ENCODE data around the gene RGL2. TPM values are rescaled to one million over a fixed set of nuclear protein-coding genes. Genes with fewer than 3 reads are reported as not detected.
A peak's percentile ranks its signal among the peaks of the same experiment; 100 is the strongest.

RGL2 gene
- total and polyA plus RNA-seq, 2 of the 13 experiments (the other 11 are each of a cell fraction or from before 2014, with no cell fraction given), result 22.9 to 47.4 TPM

- no peaks in the 10 kb centered on the region for H3K9me3 ChIP-seq (ENCODE audit: low read length)
- peaks cover 29% of the 10 kb centered on the region for H3K4me1 ChIP-seq (ENCODE audit: insufficient read depth, low read length)
- H3K36me3 ChIP-seq (replicated peaks in 1 of 2; ENCODE audit: control insufficient read depth in 1 of 2, insufficient read depth in 2 of 2, low read length in 2 of 2), result peaks cover 0 to 2% of the 10 kb centered on the region in 2 experiments; a peak in 3 of 5 replicates
- FAIRE-seq (peak; percentile 99), DNase-seq (ENCODE audit: low spot score) (peak; percentile 99), ATAC-seq (peak; percentile 93)
- H3K79me2 ChIP-seq (ENCODE audit: insufficient read depth, low read length), result no peaks in the 10 kb centered on the region
- ChIA-PET POLR2A (interaction anchor here (0.6 to 5.1 kb wide), 34 partner anchors 11 to 278 kb away, joined by 3 to 94 read pairs (median 6); partner anchors contain the start of genes B3GALT4, CUTA, HSD17B8 and PFDN6), CTCF (ENCODE audit: low intra/inter-chr PET ratio, low total read pairs) (interaction anchor here (1.0 to 3.1 kb wide), 8 partner anchors 44 to 234 kb away, joined by 4 to 19 read pairs (median 8); partner anchors contain the start of gene HSD17B8)
- no peaks in the 10 kb centered on the region; a peak in 1 of 5 replicates for H3K27me3 ChIP-seq (ENCODE audit: control insufficient read depth in 1 of 2, insufficient read depth in 2 of 2, low read length in 2 of 2)
- H3K4me3 ChIP-seq (replicated peaks in 1 of 3; ENCODE audit: insufficient read depth in 1 of 3, low read depth in 2 of 3, low read length in 3 of 3), result peak overlapping the region; percentile 80 to 89 (median 86)
- peak overlapping the region; percentile 100 for H3K4me2 ChIP-seq (ENCODE audit: low read depth, low read length)
- H2AFZ ChIP-seq (ENCODE audit: low read length), result no peak overlapping the region
- in situ Hi-C loops (cut with HindIII; ENCODE audit: extremely low pct_ligation_motif_present, low pct_unique_long_range_greater_than_20kb) (loop anchor here (5.0 kb wide), 4 partner anchors 47 to 232 kb away; partner anchors contain the start of genes HSD17B8, RXRB and SLC39A7), intact Hi-C loops (cut with micrococcal nuclease; ENCODE audit: unreplicated experiment) (loop anchor here (1.0 to 2.0 kb wide), 5 partner anchors 48 to 234 kb away; partner anchors contain the start of genes RXRB and SLC39A7)
- peak overlapping the region; percentile 96 for H3K9ac ChIP-seq (ENCODE audit: insufficient read depth, low read depth, low read length)
- WGBS (ENCODE audit: low lambda C conversion rate), result 0% methylated on average over 38 of the region's 58 CpGs
- no peaks in the 10 kb centered on the region for H4K20me1 ChIP-seq (ENCODE audit: insufficient read depth, low read length)
- BruUV-seq (replicated peaks), result no TSS peak
- peak overlapping the region; percentile 94 for H3K27ac ChIP-seq (ENCODE audit: extremely low read length, insufficient read depth, low read length)
- no peak for TF ChIP-seq DNMT1 (CRISPR knock-in tag; IDR thresholded peaks at IDR 0.05)
- TF ChIP-seq CCDC6 (CRISPR knock-in tag; IDR thresholded peaks at IDR 0.05), result peak; percentile 78; the same call in 1 of the 2 replicates
- no peak for TF ChIP-seq SYNCRIP (IDR thresholded peaks at IDR 0.05; ENCODE audit: insufficient read depth, low read depth, low read length)
- TF ChIP-seq ZNF17 (CRISPR knock-in tag; IDR thresholded peaks at IDR 0.05), result no peak
- TF ChIP-seq MXI1 (IDR thresholded peaks at IDR 0.05; ENCODE audit: borderline replicate concordance, low read depth, low read length), result peak; percentile 81; the same call in 2 of the 3 replicates
- TF ChIP-seq ZNF496 (CRISPR knock-in tag; IDR thresholded peaks at IDR 0.05; ENCODE audit: insufficient replicate concordance), result no peak
- no peak for TF ChIP-seq SIN3B (IDR thresholded peaks at IDR 0.05; ENCODE audit: low read length)
- no peak for TF ChIP-seq ZNF589 (CRISPR knock-in tag; conservative IDR thresholded peaks at IDR 0.05)
- 0 out of 2 replicates have a peak, but pooled peaks have one; percentile 40 for TF ChIP-seq ZZZ3 (CRISPR knock-in tag; IDR thresholded peaks at IDR 0.05; ENCODE audit: borderline replicate concordance)
- TF ChIP-seq NFYB (CRISPR knock-in tag; IDR thresholded peaks at IDR 0.05), result peak; percentile 93
- TF ChIP-seq TBX3 (IDR thresholded peaks at IDR 0.05; ENCODE audit: borderline replicate concordance), result peak; percentile 52; the same call in 1 of the 2 replicates
- TF ChIP-seq CHD4 (IDR thresholded peaks at IDR 0.05; ENCODE audit: borderline replicate concordance, low read length), result no peak
- TF ChIP-seq SATB2 (CRISPR knock-in tag; IDR thresholded peaks at IDR 0.05), result no peak
- no peak for TF ChIP-seq ZBTB34 (CRISPR knock-in tag; IDR thresholded peaks at IDR 0.05)
- TF ChIP-seq PHF5A (CRISPR knock-in tag; IDR thresholded peaks at IDR 0.05; ENCODE audit: low read depth, unreplicated experiment), result peak; percentile 62
- TF ChIP-seq ZNF652 (CRISPR knock-in tag; IDR thresholded peaks at IDR 0.05; ENCODE audit: borderline replicate concordance, low read depth), result no peak
- TF ChIP-seq TFDP2 (CRISPR knock-in tag; IDR thresholded peaks at IDR 0.05), result peak; percentile 54; the same call in 1 of the 2 replicates
- TF ChIP-seq SAP130 (CRISPR knock-in tag; IDR thresholded peaks at IDR 0.05; ENCODE audit: low read depth), result peak; percentile 86
- TF ChIP-seq TBX2 (CRISPR knock-in tag; IDR thresholded peaks at IDR 0.05; ENCODE audit: borderline replicate concordance), result peak; percentile 83; the same call in 1 of the 2 replicates
- TF ChIP-seq HOXA7 (CRISPR knock-in tag; IDR thresholded peaks at IDR 0.05), result no peak
- TF ChIP-seq BRCA1 (CRISPR knock-in tag; IDR thresholded peaks at IDR 0.05), result no peak
- peak; percentile 23 for TF ChIP-seq CBX1 (IDR thresholded peaks at IDR 0.05; ENCODE audit: low read depth)
- TF ChIP-seq HOXA9 (CRISPR knock-in tag; IDR thresholded peaks at IDR 0.05; ENCODE audit: borderline replicate concordance), result no peak
Observed at GRCh38 chr6:33248932-33249731, 49.6 kb downstream of the RGL2 start.

Data from HepG2 (cell line).